HEK293T (cell line): ENCODE measurements around the gene IER5L.

Experiments used
- BHLHE40 ChIP-seq: fragments of 450-650 bp; IDR thresholded peaks from 2 replicates; pipeline ENCODE4 v1.6.1; 2016; ENCODE audit warnings: mild to moderate bottlenecking, moderate library complexity, borderline replicate concordance
- CTBP1 ChIP-seq: fragments of 450-650 bp; IDR thresholded peaks from 2 replicates; pipeline ENCODE4 v1.6.1; 2016; ENCODE audit warnings: borderline replicate concordance
- ELF4 ChIP-seq: fragments of 450-650 bp; IDR thresholded peaks from 2 replicates; pipeline ENCODE4 v1.6.1; 2017; ENCODE audit warnings: antibody characterized with exemption
- FOXA1 ChIP-seq: fragments of 450-650 bp; IDR thresholded peaks from 2 replicates; pipeline ENCODE4 v1.6.1; 2016; ENCODE audit warnings: mild to moderate bottlenecking
- FOXK2 ChIP-seq: fragments of 450-650 bp; IDR thresholded peaks from 2 replicates; pipeline ENCODE4 v1.6.1; 2016; ENCODE audit warnings: mild to moderate bottlenecking
- FOXM1 ChIP-seq: fragments of 450-650 bp; IDR thresholded peaks from 2 replicates; pipeline ENCODE4 v1.6.1; 2017; ENCODE audit warnings: mild to moderate bottlenecking, borderline replicate concordance
- L3MBTL2 ChIP-seq: fragments of 450-650 bp; conservative IDR thresholded peaks from 2 replicates; pipeline ENCODE4 v1.6.1; 2016; ENCODE audit warnings: mild to moderate bottlenecking
- LEF1 ChIP-seq: fragments of 450-650 bp; IDR thresholded peaks from 2 replicates; pipeline ENCODE4 v1.6.1; 2017; ENCODE audit warnings: mild to moderate bottlenecking, borderline replicate concordance
- NFRKB ChIP-seq: fragments of 450-650 bp; IDR thresholded peaks from 2 replicates; pipeline ENCODE4 v1.6.1; 2016; ENCODE audit warnings: mild to moderate bottlenecking, moderate library complexity
- SP1 ChIP-seq: fragments of 450-650 bp; IDR thresholded peaks from 2 replicates; pipeline ENCODE4 v1.6.1; 2017
- SUZ12 ChIP-seq: fragments of 450-650 bp; IDR thresholded peaks from 2 replicates; pipeline ENCODE4 v1.6.1; 2016; ENCODE audit warnings: mild to moderate bottlenecking
- TF ChIP-seq, protein P1 (sequence below): fragments of 450-650 bp; IDR thresholded peaks from 2 replicates; pipeline ENCODE4 v1.6.1; 2016

DNA sequence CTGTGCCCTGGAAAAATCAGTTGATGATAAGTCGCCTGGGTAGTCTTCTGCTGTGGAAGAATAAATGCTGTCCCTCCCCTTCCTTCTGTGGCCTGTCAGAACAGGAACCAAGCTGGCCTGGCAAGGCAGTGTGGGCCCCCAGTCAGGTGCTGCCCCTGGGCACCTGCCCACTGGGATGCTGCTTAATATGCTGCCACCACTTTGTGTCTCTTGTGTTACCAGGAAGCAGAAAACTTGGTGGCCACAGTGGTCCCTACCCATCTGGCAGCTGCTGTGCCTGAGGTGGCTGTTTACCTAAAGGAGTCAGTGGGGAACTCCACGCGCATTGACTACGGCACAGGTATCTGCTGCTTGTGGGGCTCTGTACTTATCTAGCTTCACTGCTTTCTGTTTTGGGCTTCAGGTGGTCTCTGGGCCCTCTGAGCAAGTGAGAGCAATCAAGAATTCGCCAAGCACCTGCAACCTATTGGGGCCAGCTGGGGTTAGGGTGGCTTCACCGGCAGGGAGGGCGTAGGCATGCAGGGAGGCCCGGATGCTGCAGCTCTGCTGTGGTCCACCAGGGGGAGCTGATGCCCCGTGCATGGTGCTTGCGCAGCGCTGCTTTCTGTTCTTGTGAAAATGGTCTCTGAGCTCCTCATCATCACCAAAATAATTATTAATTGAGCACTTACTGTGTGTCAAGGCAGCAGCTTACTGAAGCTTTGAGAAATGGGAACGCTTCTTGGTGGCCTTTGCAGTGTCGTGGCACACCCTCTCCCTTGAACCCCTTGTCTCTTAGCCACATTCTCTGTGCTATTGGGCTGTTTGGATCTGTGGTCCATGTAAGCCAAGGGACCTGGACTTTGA lies 46.5 kb downstream of the IER5L start:
- TF ChIP-seq FOXA1 (no peak), NFRKB (no peak), FOXM1 (no peak), CTBP1 (no peak), BHLHE40 (no peak), SP1 (no peak), SUZ12 (no peak), L3MBTL2 (no peak), LEF1 (no peak), ELF4 (no peak), FOXK2 (no peak)
- TF ChIP-seq, protein P1, sequence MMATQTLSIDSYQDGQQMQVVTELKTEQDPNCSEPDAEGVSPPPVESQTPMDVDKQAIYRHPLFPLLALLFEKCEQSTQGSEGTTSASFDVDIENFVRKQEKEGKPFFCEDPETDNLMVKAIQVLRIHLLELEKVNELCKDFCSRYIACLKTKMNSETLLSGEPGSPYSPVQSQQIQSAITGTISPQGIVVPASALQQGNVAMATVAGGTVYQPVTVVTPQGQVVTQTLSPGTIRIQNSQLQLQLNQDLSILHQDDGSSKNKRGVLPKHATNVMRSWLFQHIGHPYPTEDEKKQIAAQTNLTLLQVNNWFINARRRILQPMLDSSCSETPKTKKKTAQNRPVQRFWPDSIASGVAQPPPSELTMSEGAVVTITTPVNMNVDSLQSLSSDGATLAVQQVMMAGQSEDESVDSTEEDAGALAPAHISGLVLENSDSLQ: no peak
